Endothelial cell of umbilical vein (primary cell): ENCODE results near the gene TBX19. TPM values are rescaled to one million over a fixed set of nuclear protein-coding genes. Genes with fewer than 3 reads are reported as not detected.

Experiments used
- BruUV-seq: library from RNA; stranded (reverse); fragments of 400-500 nt; replicated peaks from 2 replicates; lab custom pipeline; 2021; lab: Mats Ljungman, UMichigan
- CTCF ChIA-PET: fragments of 300-600, 350-600 bp; sonication (Branson Sonifier 250); formaldehyde crosslinking; loops from one replicate; lab custom pipeline; 2021; ENCODE audit warnings: antibody characterized with exemption, inconsistent platforms; lab: Charles Lee
- POLR2A ChIA-PET: fragments of 300-600, 350-600 bp; sonication (Branson Sonifier 250); formaldehyde crosslinking; loops from one replicate; lab custom pipeline; 2021; ENCODE audit warnings: antibody characterized with exemption, inconsistent platforms; lab: Charles Lee
- DNase-seq: peaks from one replicate; pipeline ENCODE4 v3.0.0-alpha.2; 2011; ENCODE audit warnings: low read depth, low spot score
- FAIRE-seq: peaks from 2 replicates; lab custom pipeline; 2011; peaks lifted over from hg19 to GRCh38; lab: Jason Lieb, UNC
- H2AFZ ChIP-seq: 2 replicates; pipeline ENCODE4 v1.6.0; 2012; ENCODE audit warnings: low read depth, low read length, control low read depth, inconsistent platforms
- H3K27ac ChIP-seq: 2 replicates; pipeline ENCODE4 v1.5.1; 2011; ENCODE audit warnings: low read depth, mild to moderate bottlenecking, control low read depth, low read length, moderate library complexity; ENCODE audit not compliant: insufficient read depth
- H3K27me3 ChIP-seq, 2 experiments: 2 replicates each; pipeline versions ENCODE4 v1.6.0 to v1.6.1; 2011; ENCODE audit warnings: low read length in 2 of 2, mixed read lengths in 1 of 2; ENCODE audit not compliant: control insufficient read depth in 2 of 2, insufficient read depth in 2 of 2
- H3K36me3 ChIP-seq, 2 experiments: 2 replicates in 1 of 2; 3 replicates in 1 of 2; pipeline ENCODE4 v1.5.1; 2011; ENCODE audit warnings: low read length in 2 of 2, mild to moderate bottlenecking in 1 of 2, moderate library complexity in 1 of 2; ENCODE audit not compliant: control insufficient read depth in 2 of 2, insufficient read depth in 2 of 2; ENCODE audit errors: extremely low read depth in 1 of 2
- H3K4me1 ChIP-seq: 3 replicates; pipeline ENCODE4 v1.5.1; 2011; ENCODE audit warnings: mild to moderate bottlenecking, low read length; ENCODE audit not compliant: control insufficient read depth, insufficient read depth; ENCODE audit errors: extremely low read depth
- H3K4me2 ChIP-seq: 2 replicates; pipeline ENCODE4 v1.6.1; 2011; ENCODE audit warnings: low read length, control low read depth, mixed read lengths; ENCODE audit not compliant: insufficient read depth
- H3K4me3 ChIP-seq, 3 experiments: fragments of 200-600 bp in 1 of 3; sonication (generic), shearing (Covaris generic) in 1 of 3; replicated peaks in 1 of 3; 2 replicates each; pipeline ENCODE4 v1.5.1; 2011 to 2016; ENCODE audit warnings: control low read depth in 3 of 3, low read length in 3 of 3, mild to moderate bottlenecking in 2 of 3, inconsistent platforms in 1 of 3, low read depth in 1 of 3, moderate library complexity in 1 of 3; ENCODE audit not compliant: insufficient read depth in 1 of 3
- H3K79me2 ChIP-seq: 2 replicates; pipeline ENCODE4 v1.6.0; 2012; ENCODE audit warnings: low read length, inconsistent platforms; ENCODE audit not compliant: control insufficient read depth, insufficient read depth
- H3K9ac ChIP-seq: replicated peaks from 2 replicates; pipeline ENCODE3; 2011; ENCODE audit warnings: low read length, control low read depth; ENCODE audit not compliant: insufficient read depth; ENCODE audit errors: extremely low read depth
- H3K9me1 ChIP-seq: replicated peaks from 3 replicates; pipeline ENCODE4 v1.6.0; 2011; ENCODE audit warnings: mild to moderate bottlenecking, low read length; ENCODE audit not compliant: control insufficient read depth, insufficient read depth; ENCODE audit errors: extremely low read depth
- H3K9me3 ChIP-seq: replicated peaks from 2 replicates; pipeline ENCODE4 v1.5.1; 2012; ENCODE audit warnings: low read length, inconsistent platforms; ENCODE audit not compliant: control insufficient read depth, insufficient read depth
- H4K20me1 ChIP-seq: replicated peaks from 2 replicates; pipeline ENCODE3; 2011; ENCODE audit warnings: mild to moderate bottlenecking, low read length; ENCODE audit not compliant: control insufficient read depth, insufficient read depth; ENCODE audit errors: extremely low read depth
- EZH2 ChIP-seq: IDR thresholded peaks from 2 replicates; pipeline ENCODE4 v1.6.1; 2012; ENCODE audit warnings: borderline replicate concordance, low read depth, mild to moderate bottlenecking, moderate library complexity, low read length, inconsistent platforms; ENCODE audit not compliant: severe bottlenecking
- FOS ChIP-seq: IDR thresholded peaks from 2 replicates; pipeline ENCODE4 v1.6.1; 2011; ENCODE audit warnings: mild to moderate bottlenecking, low read length, moderate library complexity, borderline replicate concordance; ENCODE audit not compliant: insufficient read depth
- GATA2 ChIP-seq: IDR thresholded peaks from 2 replicates; pipeline ENCODE4 v1.7.0; 2011; ENCODE audit warnings: low read depth, mild to moderate bottlenecking, moderate library complexity, mixed read lengths, low read length; ENCODE audit not compliant: insufficient read length, insufficient read depth
- JUN ChIP-seq: IDR thresholded peaks from 2 replicates; pipeline ENCODE4 v1.6.1; 2011; ENCODE audit warnings: borderline replicate concordance, low read depth; ENCODE audit not compliant: insufficient read length, insufficient read depth
- MYC ChIP-seq: IDR thresholded peaks from one replicate; pipeline ENCODE4 v1.6.1; 2011; ENCODE audit warnings: mild to moderate bottlenecking, low read depth, low read length
- POLR2A ChIP-seq: IDR thresholded peaks from 2 replicates; pipeline ENCODE4 v1.6.1; 2012; ENCODE audit warnings: low read depth, mild to moderate bottlenecking, control low read depth, low read length
- POLR2AphosphoS5 ChIP-seq: IDR thresholded peaks from 2 replicates; pipeline ENCODE4 v1.6.1; 2012; ENCODE audit warnings: low read depth, mild to moderate bottlenecking, control low read depth, low read length, moderate library complexity; ENCODE audit not compliant: insufficient read depth
- dilution Hi-C: fragments of 300-500 bp; cut with MboI; formaldehyde crosslinking; loops from one replicate; pipeline ENCODE4 v1.15.0; 2019; ENCODE audit warnings: low sequenced_read_pairs; ENCODE audit not compliant: extremely low pct_ligation_motif_present
- intact Hi-C: fragments of 100-400 bp; cut with micrococcal nuclease; formaldehyde crosslinking; loops from one replicate; pipeline ENCODE4 v1.10.0; 2022
- polyA plus RNA-seq, 4 experiments: library from polyadenylated mRNA; depleted of rRNA in 3 of 4; stranded (reverse) in 3 of 4; unstranded in 1 of 4; fragments of >200 nt; gene quantifications; 2 replicates each; pipeline versions ENCODE4 v1.2.1 to v1.2.3, GENCODE V29; 2011 to 2012; ENCODE audit warnings: missing spikeins in 1 of 4
- total RNA-seq: library from RNA; stranded (reverse); gene quantifications from 2 replicates; pipeline ENCODE4 v1.2.3, GENCODE V29; 2021
- TF ChIP-seq, protein P1 (sequence below): IDR thresholded peaks from 2 replicates; pipeline ENCODE4 v1.6.1; 2011; ENCODE audit not compliant: insufficient read depth, insufficient read length
- TF ChIP-seq, protein P2 (sequence below), 2 donors: IDR thresholded peaks; 1 replicate in 1 of 2; 2 replicates in 1 of 2; pipeline ENCODE4 v1.5.1; 2011; ENCODE audit warnings: low read length in 2 of 2, mild to moderate bottlenecking in 2 of 2, moderate library complexity in 2 of 2, control low read depth in 1 of 2, inconsistent platforms in 1 of 2, low read depth in 1 of 2; ENCODE audit not compliant: insufficient read depth in 1 of 2; ENCODE audit errors: extremely low read depth in 1 of 2

The TBX19 gene
- total and polyA plus RNA-seq, 2 donors (not counting 3 experiments of a cell fraction or from before 2014, with no cell fraction given), result 2.3 to 2.8 TPM

DNA sequence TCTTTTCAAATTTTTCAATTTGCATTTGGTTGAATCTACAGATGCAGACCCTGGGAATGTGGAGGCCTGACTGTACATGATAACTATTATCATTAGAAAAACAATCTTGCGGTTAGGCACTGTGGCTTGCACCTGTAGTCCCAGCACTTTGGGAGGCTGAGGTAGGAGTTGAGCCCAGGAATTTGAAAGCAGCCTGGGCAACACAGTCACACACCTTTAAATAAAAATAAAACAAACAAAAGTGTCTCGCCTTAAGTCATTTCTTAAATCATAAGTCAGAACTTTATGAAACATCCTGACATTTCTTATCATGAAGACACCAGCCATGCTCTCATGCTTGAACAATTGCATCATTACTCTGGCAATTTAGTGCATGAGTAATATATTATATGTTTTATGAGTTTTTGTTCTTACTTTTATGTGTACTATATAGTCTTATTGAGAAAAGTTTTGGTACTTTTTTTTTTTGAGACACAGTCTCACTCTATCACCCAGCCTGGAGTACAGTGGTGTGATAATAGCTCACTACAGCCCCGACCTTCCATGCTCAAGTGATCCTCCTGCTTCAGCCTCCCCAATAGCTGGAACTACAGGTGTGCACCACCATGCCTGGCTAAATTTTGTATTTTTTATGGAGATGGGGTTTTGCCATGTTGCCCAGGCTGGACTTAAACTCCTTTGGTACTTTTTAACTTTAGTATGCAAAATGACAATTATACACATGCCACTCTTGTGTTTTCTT lies 7.8 kb downstream of the TBX19 start:
- no peak overlapping the region for H3K4me2 ChIP-seq
- dilution Hi-C loops (no loop called here), intact Hi-C loops (no loop called here)
- H3K4me1 ChIP-seq, result peaks cover 14% of the 10 kb centered on the region
- TF ChIP-seq POLR2A (no peak), JUN (no peak), POLR2AphosphoS5 (no peak), FOS (no peak), EZH2 (no peak), MYC (no peak), GATA2 (no peak)
- TF ChIP-seq, protein P1, sequence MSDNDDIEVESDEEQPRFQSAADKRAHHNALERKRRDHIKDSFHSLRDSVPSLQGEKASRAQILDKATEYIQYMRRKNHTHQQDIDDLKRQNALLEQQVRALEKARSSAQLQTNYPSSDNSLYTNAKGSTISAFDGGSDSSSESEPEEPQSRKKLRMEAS, result no peak
- TF ChIP-seq, protein P2, sequence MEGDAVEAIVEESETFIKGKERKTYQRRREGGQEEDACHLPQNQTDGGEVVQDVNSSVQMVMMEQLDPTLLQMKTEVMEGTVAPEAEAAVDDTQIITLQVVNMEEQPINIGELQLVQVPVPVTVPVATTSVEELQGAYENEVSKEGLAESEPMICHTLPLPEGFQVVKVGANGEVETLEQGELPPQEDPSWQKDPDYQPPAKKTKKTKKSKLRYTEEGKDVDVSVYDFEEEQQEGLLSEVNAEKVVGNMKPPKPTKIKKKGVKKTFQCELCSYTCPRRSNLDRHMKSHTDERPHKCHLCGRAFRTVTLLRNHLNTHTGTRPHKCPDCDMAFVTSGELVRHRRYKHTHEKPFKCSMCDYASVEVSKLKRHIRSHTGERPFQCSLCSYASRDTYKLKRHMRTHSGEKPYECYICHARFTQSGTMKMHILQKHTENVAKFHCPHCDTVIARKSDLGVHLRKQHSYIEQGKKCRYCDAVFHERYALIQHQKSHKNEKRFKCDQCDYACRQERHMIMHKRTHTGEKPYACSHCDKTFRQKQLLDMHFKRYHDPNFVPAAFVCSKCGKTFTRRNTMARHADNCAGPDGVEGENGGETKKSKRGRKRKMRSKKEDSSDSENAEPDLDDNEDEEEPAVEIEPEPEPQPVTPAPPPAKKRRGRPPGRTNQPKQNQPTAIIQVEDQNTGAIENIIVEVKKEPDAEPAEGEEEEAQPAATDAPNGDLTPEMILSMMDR (IDR thresholded peaks at IDR 0.05; ENCODE audit: extremely low read depth in 1 of 2, insufficient read depth in 1 of 2, low read depth in 1 of 2, low read length in 2 of 2), result no peak
- H3K27me3 ChIP-seq, result no peaks in the 10 kb centered on the region
- no peak overlapping the region for H2AFZ ChIP-seq
- H3K9ac ChIP-seq, result no peak overlapping the region
- DNase-seq, result no peak
- CTCF ChIA-PET, result no interaction called here
- no peaks in the 10 kb centered on the region for H4K20me1 ChIP-seq
- POLR2A ChIA-PET, result no interaction called here
- no peak for FAIRE-seq
- BruUV-seq, result no TSS peak
- H3K27ac ChIP-seq, result no peak overlapping the region
- no peaks in the 10 kb centered on the region for H3K79me2 ChIP-seq
- H3K9me3 ChIP-seq, result no peaks in the 10 kb centered on the region
- no peak overlapping the region for H3K4me3 ChIP-seq
- no peaks in the 10 kb centered on the region for H3K9me1 ChIP-seq
- H3K36me3 ChIP-seq, result no peaks in the 10 kb centered on the region
